KMS-11 (cell line): ENCODE data around the gene CMPK1.

Experiments used
- H2AFZ ChIP-seq: fragments of 200-600 bp; sonication (generic); 2 replicates; pipeline ENCODE4 v1.6.1; 2016; ENCODE audit warnings: antibody characterized with exemption, mixed run types, low read depth
- H3K27ac ChIP-seq: fragments of 200-600 bp; sonication (generic); 2 replicates; pipeline ENCODE4 v1.6.1; 2016; ENCODE audit warnings: mild to moderate bottlenecking, mixed run types
- H3K27me3 ChIP-seq: fragments of 200-600 bp; sonication (generic); 2 replicates; pipeline ENCODE4 v1.6.1; 2017; ENCODE audit warnings: mild to moderate bottlenecking, low read depth, mixed run types, moderate library complexity; ENCODE audit not compliant: insufficient read depth
- H3K36me3 ChIP-seq: fragments of 200-600 bp; sonication (generic); 2 replicates; pipeline ENCODE4 v1.6.1; 2017; ENCODE audit warnings: mild to moderate bottlenecking, mixed run types; ENCODE audit not compliant: insufficient read depth
- H3K4me1 ChIP-seq: fragments of 200-600 bp; sonication (generic); 2 replicates; pipeline ENCODE4 v1.6.1; 2016; ENCODE audit warnings: mild to moderate bottlenecking, low read depth, mixed run types; ENCODE audit not compliant: poor library complexity, severe bottlenecking
- H3K4me2 ChIP-seq: fragments of 200-600 bp; sonication (generic); 2 replicates; pipeline ENCODE4 v1.7.0; 2016; ENCODE audit warnings: mild to moderate bottlenecking, mixed run types
- H3K4me3 ChIP-seq: fragments of 200-600 bp; sonication (generic); IDR thresholded peaks from 2 replicates; pipeline ENCODE4 v1.6.1; 2017; ENCODE audit warnings: low read depth, low read length, mixed read lengths; ENCODE audit not compliant: insufficient read depth
- H3K79me2 ChIP-seq: fragments of 200-600 bp; sonication (generic); 2 replicates; pipeline ENCODE4 v1.6.1; 2016; ENCODE audit warnings: low read depth, mixed run types; ENCODE audit not compliant: insufficient read depth
- H3K9ac ChIP-seq: fragments of 200-600 bp; sonication (generic); 2 replicates; pipeline ENCODE4 v1.6.1; 2016; ENCODE audit warnings: mild to moderate bottlenecking, mixed run types
- H4K20me1 ChIP-seq: fragments of 200-600 bp; sonication (generic); 2 replicates; pipeline ENCODE4 v1.6.1; 2016; ENCODE audit warnings: mild to moderate bottlenecking, mixed run types; ENCODE audit not compliant: insufficient read depth
- CTCF ChIP-seq: fragments of 200-600 bp; sonication (generic); conservative IDR thresholded peaks from 2 replicates; pipeline ENCODE4 v1.6.1; 2017; ENCODE audit warnings: low read depth, mild to moderate bottlenecking, antibody characterized with exemption, low read length, moderate library complexity, mixed read lengths

CMPK1 gene

GRCh38 chr1:47412437-47412836 is 78.8 kb downstream of the CMPK1 start:
- no peak overlapping the region for H2AFZ ChIP-seq
- TF ChIP-seq CTCF = no peak
- no peaks in the 10 kb centered on the region for H3K27me3 ChIP-seq
- H3K4me2 ChIP-seq = no peak overlapping the region
- no peaks in the 10 kb centered on the region for H3K79me2 ChIP-seq
- no peak overlapping the region for H3K27ac ChIP-seq
- H3K4me3 ChIP-seq = no peak overlapping the region
- no peaks in the 10 kb centered on the region for H3K36me3 ChIP-seq
- no peak overlapping the region for H3K9ac ChIP-seq
- H3K4me1 ChIP-seq = no peaks in the 10 kb centered on the region
- no peaks in the 10 kb centered on the region for H4K20me1 ChIP-seq

GRCh38 chr1:47415728-47416318 is 82.2 kb downstream of the CMPK1 start, which contains the start of gene FOXE3:
Gene FOXE3, plus strand, starts transcription at chr1:47416285. Its CDS starts 31 bp downstream, at chr1:47416316.
- no peaks in the 10 kb centered on the region for H3K4me1 ChIP-seq
- H3K4me3 ChIP-seq = no peak within 1 kb of the TSS
- no peaks in the 10 kb centered on the region for H3K27me3 ChIP-seq
- no peak within 1 kb of the TSS for H2AFZ ChIP-seq
- no peaks in the 10 kb centered on the region for H3K36me3 ChIP-seq
- no peak within 1 kb of the TSS for H3K27ac ChIP-seq
- no peak within 1 kb of the TSS for H3K4me2 ChIP-seq
- no peaks in the 10 kb centered on the region for H3K79me2 ChIP-seq
- H3K9ac ChIP-seq = no peak within 1 kb of the TSS
- H4K20me1 ChIP-seq = no peaks in the 10 kb centered on the region
- TF ChIP-seq CTCF = no peak

- TF ChIP-seq CTCF = no peak
- no peak overlapping the region for H3K9ac ChIP-seq
- no peaks in the 10 kb centered on the region for H3K79me2 ChIP-seq
- no peak overlapping the region for H3K4me3 ChIP-seq
- no peaks in the 10 kb centered on the region for H3K27me3 ChIP-seq
- H3K4me1 ChIP-seq = no peaks in the 10 kb centered on the region
- no peak overlapping the region for H3K27ac ChIP-seq
- H3K4me2 ChIP-seq = no peak overlapping the region
- no peak overlapping the region for H2AFZ ChIP-seq
- H3K36me3 ChIP-seq = no peaks in the 10 kb centered on the region
- H4K20me1 ChIP-seq = no peaks in the 10 kb centered on the region
Measured at GRCh38 chr1:47416319-47417169, 83.0 kb downstream of the CMPK1 start.

GRCh38 chr1:47417170-47418044 is 83.8 kb downstream of the CMPK1 start:
- Histone ChIP-seq H3K9ac (no peak overlapping the region), H4K20me1 (no peaks in the 10 kb centered on the region), H3K36me3 (no peaks in the 10 kb centered on the region), H3K4me3 (no peak overlapping the region), H3K4me2 (no peak overlapping the region), H3K4me1 (no peaks in the 10 kb centered on the region), H3K27ac (no peak overlapping the region), H3K79me2 (no peaks in the 10 kb centered on the region), H2AFZ (no peak overlapping the region), H3K27me3 (no peaks in the 10 kb centered on the region)
- no peak for TF ChIP-seq CTCF
